ENCODE data around the gene DOK7.

Gene DOK7

DNA sequence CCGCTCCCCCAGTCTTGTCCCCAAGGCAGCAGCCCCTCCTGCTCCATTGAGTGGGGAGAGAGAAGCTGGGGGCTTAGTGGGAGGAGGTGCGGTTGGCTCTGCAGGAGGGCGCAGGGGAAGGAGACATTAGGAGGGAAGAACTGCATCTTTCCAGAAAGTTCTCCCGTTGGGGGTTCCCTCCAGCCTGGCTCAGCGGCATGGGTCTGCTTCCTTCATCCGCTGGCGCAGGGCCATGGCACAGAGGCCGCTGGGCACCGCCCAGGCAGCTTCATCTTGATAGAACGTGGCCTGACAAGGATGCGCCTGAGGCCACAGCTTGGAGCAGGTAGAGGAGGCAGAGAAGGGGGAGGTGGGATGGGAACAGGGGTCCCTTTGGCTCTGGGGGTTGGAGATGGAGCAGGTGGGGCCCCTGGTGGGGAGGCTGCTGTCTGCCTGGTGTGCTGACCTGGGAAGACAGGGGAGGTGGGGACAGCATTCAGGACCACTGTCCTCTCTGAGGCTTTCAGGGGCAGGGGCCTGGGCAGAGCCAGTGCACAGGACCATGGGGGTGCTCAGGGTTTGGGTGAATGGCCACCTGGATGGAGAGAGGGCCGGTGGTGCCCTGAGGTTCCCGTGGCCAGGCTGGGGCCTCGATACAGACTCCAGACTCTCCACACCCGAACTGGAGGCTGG is 12.1 kb downstream of the DOK7 start:
- no peak for DNase-seq (ENCODE audit: low read depth)

DNA sequence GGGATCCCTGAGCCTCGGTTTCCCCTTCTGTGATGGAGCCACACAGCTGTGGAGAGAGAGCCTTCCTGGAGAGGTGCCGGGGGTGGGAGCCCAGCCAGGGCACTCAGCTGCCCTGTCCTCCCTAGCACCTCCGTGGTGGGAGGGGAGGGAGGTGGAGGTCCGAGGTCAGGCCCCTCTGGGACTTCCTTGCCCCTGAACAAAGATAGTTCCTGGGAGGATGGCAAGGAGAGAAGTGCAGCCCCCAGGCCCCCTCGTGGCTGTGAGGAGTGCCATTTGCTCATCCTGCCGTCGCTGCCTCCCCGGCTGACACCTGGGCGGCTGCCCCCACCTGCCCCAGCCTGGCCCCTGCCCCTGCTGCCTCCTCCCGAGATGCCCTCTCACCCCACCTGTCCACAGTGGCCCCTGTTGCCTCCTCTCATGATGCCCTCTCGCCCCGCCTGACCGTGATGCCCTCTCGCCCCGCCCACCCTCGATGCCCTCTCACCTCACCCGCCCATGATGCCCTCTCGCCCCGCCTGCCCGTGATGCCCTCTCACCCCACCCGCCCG is 12.7 kb downstream of the DOK7 start:
- no peak for DNase-seq (ENCODE audit: low read depth)

DNA sequence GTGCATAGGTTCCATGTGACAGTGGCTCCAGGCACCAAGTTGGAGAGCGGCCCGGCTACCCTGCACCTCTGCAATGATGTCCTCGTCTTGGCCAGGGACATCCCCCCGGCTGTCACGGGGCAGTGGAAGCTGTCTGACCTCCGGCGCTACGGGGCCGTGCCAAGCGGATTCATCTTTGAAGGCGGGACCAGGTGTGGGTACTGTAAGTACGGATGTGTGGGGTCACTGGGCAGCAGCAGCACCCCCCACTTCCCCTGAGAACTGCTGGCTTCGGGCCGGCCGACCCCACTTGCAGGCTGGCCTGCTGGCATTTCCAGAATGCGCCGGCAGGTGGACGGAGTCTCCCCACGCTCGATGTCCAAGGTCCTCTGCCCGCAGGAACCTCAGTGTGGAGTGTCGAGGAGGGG is 13.2 kb downstream of the DOK7 start:
- no peak for DNase-seq (ENCODE audit: low read depth)

DNA sequence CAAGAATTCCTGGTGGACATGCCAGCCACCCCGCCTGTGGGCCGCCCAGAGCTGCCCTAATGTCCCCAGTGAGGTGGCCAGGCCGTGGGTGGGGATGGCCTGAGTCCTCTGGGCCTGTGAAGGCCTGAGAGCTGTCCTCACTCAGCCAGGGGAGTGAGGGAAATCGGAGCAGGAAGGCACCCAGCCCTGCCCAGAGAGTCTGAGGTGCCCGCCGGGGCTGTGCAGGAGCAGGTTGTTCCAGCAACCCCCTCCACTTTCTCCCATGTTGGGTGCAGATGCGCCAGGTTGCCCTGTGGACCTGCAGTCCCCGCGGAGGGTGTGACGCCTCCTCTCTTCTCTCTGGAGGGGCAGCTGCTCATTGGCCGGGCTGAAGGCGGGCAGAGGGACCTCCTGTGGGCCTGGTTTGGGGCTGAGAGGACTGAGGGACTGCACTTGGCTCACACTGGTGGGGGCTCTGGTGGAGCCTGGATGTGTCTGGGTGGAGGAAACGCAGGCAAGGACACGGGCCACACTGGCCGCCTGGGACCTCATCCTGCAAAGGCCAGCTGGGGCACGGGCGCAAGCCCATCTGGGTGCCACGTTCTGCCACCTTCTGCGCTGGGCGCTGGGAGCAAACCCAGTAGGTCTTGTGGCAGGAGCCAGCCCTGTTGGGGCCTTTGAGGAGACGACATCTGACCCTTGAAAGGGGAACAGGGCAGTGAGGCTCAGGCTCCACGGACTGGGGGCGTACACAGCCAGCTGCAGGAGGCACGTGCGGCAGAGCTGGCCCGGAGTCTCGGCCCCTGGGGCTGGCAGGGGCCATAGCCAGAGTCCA is 14.0 kb downstream of the DOK7 start:
- DNase-seq (ENCODE audit: low read depth): no peak

DNA sequence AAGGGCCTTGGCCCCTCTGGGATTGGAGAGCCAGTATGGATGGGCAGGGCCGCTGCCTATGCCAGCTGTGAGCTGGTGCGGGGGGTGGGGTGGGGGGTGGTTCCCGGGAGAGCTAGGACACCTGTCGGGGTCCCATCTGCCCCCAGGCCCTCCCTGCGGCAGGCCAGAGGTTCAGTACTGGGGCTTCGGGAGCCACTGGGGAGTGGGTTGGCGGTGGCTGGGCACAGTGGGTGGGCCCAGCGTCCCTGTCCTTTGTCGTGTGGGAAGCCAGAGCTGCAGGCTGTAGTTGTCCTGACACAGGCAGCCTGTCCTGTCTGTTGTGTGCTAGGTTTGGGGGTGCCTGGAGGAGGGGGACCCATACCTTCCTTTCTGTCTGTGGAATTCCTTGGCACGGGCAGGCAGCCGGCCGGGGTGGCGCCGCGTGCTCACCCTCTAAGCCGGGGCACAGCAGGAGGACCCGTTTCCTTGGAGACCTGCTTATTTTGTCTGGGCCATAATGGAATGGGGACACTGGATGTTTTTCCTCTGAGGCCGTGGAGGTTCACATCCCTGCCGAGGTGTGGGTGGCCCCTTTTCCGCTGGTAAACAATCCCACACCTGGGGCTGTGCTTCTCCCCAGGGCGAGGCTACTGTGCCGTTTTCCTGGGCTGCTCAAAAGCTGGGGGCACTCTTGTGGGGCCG is 14.8 kb downstream of the DOK7 start:
- DNase-seq (ENCODE audit: low read depth): no peak

DNA sequence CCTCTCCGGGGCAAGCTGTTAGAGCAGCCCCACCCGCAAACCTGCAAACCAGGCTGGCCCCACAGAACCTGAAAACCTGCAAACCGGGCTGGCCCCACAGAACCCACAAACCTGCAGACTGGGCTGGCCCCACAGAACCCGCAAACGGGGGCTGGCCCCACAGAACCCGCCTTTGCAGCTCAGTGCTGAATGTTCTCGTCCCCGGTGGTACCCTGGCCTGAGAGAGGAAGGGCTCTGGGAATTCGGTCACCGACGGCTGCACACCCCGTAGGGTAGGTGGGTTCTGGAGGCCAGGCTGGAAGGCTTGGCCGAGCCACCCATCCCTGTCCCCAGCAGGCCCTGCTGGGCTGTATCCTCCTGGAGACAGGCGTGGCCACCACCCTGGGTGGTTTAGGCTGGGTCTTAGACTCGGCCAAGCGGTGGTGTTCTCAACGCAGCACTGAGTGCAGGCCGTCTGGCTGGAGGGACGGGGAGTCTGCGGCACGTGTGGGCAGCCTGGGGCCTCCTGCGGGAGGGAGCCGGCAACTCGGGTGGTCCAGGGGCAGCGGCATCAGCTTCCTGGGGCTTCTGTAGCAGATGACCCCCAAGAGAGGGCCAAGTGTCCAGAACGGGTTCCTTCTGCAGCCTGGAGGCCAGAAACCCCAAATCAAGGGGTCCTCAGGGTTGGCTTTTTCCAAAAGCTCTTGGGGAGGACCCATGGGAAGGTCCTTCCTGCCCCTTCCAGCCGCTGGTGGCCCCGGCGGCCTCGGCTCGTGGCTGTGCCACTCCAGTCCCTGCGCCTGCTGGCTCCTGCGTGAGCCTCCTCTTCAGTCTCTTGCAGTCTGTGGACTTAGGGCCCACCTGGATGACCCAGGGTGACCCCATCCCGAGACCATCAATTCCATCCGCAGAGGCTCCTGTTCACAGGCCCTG is 15.6 kb downstream of the DOK7 start:
- DNase-seq (ENCODE audit: low read depth): no peak

DNA sequence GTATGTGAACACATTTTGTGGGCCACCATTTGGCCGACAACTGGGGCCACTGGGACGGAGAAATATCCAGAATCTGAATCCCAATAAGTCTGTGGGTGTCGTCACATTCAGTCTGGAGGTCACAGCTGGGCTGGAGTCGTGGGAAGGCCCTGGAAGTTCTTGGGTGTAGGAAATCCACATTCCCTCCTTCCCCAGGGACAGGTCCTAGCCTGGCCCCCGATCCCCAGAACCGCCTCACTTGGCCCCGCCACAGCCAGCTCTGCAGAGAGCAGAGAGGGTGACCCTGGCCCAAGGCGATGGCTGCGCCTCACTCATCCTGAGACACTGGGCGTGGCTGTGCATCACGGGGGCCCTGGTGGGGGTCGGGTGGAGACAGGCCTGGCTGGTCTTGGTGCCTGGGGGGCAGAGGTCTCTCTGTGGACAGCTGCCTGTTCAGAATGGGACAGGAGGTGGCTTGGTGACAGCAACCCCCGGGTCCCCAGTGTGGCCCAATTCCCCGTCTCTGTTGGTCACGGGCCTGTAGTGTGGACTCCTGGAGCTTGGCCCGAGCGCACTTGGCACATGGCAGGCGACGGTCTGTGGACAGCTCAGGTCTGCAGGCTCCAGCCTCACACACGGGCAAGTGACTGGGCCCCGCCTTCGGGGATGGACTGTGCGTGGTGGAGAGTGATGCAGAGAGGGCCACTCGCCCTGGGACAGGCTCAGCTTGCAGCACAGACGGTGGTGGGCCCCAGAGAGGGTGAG is 16.4 kb downstream of the DOK7 start:
- DNase-seq (ENCODE audit: low read depth): no peak

DNA sequence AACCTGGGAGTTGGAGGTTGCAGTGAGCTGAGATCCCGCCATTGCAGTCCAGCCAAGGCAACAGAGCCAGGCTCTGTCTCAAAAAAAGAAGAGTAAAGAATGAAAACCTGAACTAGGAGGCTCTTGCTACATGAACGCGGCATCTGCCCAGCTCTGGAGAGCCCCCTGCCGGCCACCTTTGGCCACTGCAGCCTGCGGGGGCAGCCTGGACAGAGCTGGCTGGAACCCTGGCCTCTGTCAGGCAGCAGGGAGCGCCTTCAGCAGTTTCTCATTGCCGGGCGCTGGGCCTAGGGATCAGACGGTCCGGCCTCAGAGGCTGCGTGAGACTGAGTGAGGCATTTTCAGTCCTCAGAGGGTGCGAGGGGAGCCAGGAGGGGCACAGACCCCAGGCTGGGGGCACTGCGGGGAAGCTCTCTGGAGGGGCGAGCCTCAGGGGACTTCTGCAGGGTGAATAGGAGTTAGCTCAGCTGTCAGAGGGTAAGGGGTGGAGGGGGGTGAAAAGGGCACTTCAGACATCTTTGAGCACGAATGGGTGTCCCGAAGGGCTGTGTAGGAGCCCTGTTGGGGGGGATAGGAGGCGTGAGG is 17.5 kb downstream of the DOK7 start:
- DNase-seq (ENCODE audit: low read depth): peak; percentile 60

DNA sequence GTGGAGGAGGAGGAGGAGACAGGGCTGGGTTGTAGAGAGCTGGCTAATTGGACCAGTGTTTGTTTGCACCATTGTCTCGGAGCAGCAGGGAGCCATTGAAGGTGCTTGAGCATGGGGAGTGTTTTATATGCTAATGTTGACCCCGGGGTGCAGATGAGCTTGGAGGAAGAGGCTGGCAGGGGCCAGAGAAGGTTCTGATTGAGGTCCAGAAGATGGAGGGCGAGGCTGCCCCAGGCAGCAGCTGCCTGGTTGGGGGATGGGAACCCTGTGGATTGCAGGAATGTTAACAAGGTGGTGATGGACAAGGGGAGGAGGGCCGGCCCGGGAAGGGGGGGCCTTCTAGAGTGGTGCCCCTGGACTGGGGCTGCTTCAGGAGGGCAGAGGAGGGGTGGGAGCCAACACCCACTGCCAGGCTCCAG is 18.0 kb downstream of the DOK7 start:
- DNase-seq (ENCODE audit: low read depth): no peak

DNA sequence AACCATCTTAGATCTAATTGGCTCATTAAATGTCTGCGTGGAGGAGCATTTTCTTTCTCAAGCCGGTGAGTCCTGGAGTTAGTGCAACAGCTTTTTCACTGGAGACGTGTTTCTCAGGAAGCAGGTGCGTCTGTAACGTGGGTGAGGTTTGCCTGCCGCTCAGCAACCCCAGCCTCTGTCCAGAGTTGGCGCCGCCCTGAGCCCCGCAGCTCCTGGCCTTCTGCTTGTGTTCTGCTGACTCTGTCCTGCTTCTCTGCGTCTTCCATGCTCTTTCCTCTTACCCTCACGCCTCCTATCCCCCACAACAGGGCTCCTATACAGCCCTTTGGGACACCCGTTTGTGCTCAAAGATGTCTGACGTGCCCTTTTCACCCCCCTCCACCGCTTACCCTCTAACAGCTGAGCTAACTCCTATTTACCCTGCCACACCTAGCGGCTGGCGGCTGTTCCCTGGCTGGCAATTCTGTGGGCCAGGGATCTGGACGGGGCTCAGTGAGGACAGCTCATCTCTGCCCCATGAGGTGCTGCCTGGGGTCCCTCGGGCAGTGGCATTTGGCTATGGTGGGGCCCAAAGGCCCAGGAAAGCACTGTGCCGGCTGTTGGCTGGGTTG is 18.8 kb downstream of the DOK7 start:
- DNase-seq (ENCODE audit: low read depth): no peak

DNA sequence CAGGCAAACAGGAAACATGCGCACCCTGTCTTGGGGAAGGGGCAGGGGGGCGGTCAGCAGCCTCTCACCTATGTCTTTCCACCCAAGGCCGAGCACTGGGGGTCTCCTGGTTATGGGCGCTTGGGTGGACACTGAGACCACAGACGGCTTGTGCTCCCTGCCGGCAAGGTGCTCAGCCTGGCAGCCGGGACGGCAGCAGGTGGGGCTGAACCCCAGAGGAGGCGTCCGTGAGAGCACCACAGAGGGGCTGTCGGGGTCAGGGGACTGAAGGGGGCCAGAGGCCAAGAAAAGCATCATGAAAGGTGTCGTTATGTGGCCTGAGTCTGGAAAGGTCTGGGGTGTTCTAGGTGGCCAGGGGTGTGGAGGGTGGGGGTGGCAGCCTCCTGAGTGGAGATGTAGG is 19.6 kb downstream of the DOK7 start:
- no peak for DNase-seq (ENCODE audit: low read depth)

DNA sequence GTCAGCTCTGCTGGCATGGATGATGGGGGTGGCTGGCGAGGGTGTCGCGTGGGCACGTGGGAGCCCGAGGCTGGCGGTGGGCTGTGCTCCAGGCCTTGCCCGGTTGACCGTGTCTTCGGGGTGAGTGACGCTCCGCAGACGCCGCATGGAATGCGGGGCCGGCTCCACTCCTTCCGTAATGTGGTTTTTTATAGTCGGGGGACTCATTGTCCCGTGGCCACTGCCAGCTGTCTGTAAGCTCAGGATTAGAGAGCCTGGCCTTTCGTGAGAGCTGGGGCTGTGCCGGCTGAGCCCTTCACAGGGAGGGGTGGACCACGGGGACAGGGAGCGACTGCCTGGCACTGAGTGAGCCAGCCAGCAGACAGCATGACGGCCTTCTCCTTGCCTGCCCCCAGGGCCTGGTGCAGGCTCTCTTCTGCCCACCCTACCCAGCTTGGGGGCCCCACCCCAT is 20.4 kb downstream of the DOK7 start:
- DNase-seq (ENCODE audit: low read depth): no peak

DNA sequence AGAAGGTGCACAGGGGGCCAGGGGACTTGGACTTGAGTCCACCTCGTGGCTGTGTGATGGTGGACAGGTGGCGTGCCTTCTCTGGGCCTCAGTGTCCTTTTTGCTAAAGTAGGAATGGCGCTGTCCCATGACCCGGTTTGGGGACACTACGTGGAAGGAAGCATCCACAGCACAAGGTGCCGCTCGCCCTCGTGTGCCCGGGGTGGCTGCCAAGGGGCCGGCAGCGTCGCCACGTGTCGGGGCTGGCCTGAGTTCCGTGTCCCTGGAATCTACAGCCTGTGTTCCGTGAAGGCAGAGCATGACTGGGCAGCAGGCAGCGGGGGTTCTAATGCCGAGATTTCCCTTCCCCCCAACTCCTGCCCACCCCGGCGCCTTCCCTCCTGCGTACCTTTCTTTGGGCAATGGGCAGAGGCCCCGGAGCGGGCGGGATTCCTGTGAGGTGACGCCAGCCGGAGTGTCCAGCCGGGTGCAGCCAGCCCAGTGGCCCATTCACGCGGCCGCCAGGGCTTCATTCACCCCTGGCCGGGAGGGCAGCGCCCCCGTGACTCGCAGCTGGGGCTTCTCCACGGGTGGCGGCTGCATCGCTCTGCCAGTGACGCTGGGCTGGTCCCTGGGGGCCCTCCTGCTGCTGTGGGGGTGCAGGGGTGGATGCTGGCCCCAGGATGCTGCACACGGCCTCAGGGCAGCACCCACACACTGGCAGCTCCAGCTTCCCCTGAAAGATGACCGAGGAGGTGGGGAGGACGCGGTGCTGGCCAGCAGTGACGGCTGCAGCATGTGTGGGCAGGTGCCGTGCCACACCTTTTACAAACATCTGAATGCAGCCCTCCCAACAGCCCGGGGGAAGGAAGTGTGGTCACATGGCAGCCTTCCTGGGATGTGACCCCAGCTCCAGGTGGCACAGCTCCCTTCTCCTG is 21.2 kb downstream of the DOK7 start:
- no peak for DNase-seq (ENCODE audit: low read depth)

DNA sequence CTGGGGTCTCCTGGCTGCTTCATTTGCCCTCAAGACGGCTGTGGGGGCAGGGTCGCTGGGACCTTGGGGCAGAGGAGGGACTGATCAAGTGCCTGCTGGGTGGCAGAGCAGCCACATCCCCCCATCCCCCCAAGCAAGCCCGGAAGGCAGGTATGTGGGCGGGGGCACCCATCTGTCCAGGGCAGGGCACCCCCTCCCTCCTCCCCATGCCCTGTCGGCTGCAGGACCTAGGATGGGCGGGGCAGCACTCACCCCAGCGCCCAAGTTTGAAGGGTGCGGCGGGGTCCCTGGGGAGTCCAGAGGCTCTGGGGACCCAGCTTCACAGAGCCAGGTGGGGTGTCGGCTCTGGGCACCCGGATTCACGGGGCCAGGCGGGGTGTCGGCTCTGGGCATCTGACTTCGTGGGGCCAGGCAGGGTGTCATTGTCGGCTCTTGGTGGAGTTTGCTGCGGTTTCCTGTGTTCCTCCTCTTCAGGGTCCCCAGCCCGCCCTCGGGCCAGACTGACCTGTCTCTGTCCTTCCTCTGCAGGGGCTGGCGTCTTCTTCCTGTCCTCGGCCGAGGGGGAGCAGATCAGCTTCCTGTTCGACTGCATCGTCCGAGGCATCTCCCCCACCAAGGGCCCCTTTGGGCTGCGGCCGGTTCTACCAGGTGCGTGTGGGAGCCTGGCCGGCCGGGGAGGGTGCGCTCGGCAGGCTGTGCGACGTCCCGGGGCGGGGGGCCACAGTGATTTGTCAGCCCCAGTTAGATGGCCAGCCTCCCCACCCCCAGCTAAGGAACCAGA is 22.1 kb downstream of the DOK7 start:
- no peak for DNase-seq (ENCODE audit: low read depth)

DNA sequence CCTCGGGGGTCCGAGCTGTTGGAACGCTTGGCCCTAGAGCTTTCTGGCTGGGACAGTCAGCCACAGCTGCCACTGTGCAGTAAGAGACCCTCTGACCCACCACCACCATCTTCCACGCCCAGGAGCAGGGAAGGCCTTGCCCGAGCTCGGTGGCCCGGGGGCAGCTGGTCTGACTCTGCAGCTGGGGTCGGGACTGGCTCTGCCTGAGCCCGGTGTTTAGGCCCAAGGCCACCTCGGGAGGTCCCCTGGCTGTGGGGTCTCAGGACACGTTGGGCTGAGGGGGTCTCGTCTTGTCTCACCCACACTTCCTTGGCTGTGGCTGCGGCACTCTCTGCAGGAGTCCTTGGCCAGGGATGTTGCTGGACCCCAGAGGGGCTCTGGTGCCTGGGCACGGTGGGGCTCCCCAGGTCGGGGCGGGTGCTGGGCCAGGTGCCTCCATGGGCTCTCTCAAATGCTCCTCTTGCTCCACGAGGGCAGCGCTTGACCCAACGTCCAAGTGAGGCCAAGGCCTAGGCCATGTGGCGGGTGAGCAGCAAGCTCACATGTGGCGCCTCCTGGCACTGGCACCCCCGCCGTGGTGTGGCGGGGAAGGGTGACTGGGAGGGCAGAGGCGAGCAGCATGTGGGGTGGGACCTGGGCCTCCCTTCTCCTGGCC is 22.9 kb downstream of the DOK7 start:
- DNase-seq (ENCODE audit: low read depth): no peak

DNA sequence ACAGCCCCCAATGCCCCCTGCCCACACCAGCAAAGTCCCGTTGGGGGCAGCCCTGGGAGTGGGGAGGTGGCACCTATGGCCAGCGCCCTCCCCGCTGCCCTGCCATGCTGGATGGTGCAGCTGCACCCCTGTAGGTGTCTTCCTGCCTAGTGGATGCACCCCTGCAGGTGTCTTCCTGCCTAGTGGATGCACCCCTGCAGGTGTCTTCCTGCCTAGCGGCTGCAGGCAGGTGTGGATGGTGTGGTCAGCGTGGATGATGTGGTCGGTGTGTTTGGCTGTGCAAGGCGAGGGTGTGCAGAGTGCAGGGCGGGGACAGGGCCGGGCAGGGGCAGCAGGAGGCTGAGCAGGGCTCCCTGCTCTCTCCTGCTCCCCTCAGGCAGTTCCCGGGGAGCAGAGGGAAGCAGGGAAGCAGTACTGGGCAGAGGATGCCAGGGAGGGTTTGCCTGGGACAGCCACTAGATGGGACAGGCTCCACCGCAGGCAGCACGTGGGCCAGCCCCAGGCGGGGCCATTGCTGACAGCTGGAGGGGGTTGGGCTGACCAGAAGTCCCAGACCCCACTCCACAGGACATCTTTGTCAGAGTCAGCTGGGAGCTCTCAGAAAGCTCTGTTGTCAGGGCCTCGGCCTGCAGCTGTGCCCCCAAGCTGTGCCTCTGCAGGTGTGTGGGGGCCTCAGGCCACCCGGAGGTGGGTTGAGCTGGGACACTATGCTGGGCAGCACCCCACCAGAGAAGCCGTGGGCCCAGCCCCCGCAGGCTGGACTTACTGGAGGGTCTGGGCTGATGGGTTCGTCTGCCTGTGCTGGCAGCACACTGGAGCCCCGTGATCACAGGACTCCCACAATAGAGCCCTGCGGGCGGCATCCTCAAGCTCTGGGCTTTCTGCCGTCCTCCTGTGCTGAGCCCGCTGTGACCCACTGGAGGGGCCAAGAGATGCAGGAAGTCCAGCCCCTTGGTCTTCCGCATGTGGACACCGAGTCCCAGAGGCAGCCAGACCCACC is 23.7 kb downstream of the DOK7 start:
- no peak for DNase-seq (ENCODE audit: low read depth)
